Osteocyte (in vitro differentiated cells): ENCODE measurements around the gene SEMA3B. TPM values are rescaled to one million over a fixed set of nuclear protein-coding genes. Genes with fewer than 3 reads are reported as not detected.

Experiments used
- DNase-seq: peaks from one replicate; pipeline ENCODE4 v3.0.0; 2021; ENCODE audit warnings: mixed read lengths; ENCODE audit not compliant: unreplicated experiment; ENCODE audit errors: extremely low spot score
- H3K27ac Mint-ChIP-seq: one replicate; pipeline ENCODE4 v1.8.0; 2021; ENCODE audit warnings: mild to moderate bottlenecking, mixed read lengths; ENCODE audit not compliant: unreplicated experiment
- H3K27me3 Mint-ChIP-seq: one replicate; pipeline ENCODE4 v1.8.0; 2021; ENCODE audit warnings: mixed read lengths; ENCODE audit not compliant: unreplicated experiment
- H3K36me3 Mint-ChIP-seq: one replicate; pipeline ENCODE4 v1.8.0; 2021; ENCODE audit warnings: mixed read lengths; ENCODE audit not compliant: unreplicated experiment
- H3K4me1 Mint-ChIP-seq: one replicate; pipeline ENCODE4 v1.8.0; 2021; ENCODE audit warnings: mixed read lengths; ENCODE audit not compliant: unreplicated experiment
- H3K4me3 Mint-ChIP-seq: one replicate; pipeline ENCODE4 v1.8.0; 2021; ENCODE audit warnings: mild to moderate bottlenecking, moderate library complexity, mixed read lengths; ENCODE audit not compliant: unreplicated experiment
- H3K9me3 Mint-ChIP-seq: one replicate; pipeline ENCODE4 v1.8.0; 2021; ENCODE audit warnings: mixed read lengths; ENCODE audit not compliant: unreplicated experiment
- CTCF ChIP-seq: fragments of 200-600 bp; sonication (generic); IDR thresholded peaks from 2 replicates; pipeline ENCODE4 v1.5.0; 2021; ENCODE audit warnings: antibody characterized with exemption, mild to moderate bottlenecking, moderate library complexity
- total RNA-seq: library from RNA; stranded (reverse); gene quantifications from 2 replicates; pipeline ENCODE4 v1.2.1, GENCODE V29; 2021

Gene SEMA3B
- total RNA-seq, 1 donor from 2014 or later, result 8.1 TPM

DNA sequence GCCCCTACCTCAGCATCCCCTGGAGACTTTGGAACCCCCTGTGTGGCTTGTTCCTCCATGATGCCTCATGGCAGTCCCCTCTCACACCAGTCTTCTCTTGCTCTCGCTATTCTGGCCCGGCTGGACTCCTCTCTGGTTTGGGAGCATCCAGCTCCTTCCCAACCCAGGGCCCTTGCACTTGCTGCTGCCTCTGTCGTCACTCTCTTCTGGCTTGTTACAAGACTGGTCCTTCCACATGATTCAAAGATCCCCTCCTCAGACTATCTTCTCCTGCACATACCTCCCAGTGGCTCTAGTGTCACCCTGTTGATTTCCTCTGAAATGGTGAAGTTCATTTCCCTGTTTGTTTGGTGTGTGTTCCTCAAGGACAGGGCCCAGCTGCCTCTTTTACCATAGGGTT, 39.5 kb upstream of the SEMA3B start:
- Mint-ChIP-seq H3K9me3 (no peaks in the 10 kb centered on the region), H3K27me3 (peaks cover 4% of the 10 kb centered on the region), H3K36me3 (no peaks in the 10 kb centered on the region), H3K27ac (no peak overlapping the region), H3K4me3 (no peak overlapping the region), H3K4me1 (peaks cover 27% of the 10 kb centered on the region)
- TF ChIP-seq CTCF, result no peak
- no peak for DNase-seq

DNA sequence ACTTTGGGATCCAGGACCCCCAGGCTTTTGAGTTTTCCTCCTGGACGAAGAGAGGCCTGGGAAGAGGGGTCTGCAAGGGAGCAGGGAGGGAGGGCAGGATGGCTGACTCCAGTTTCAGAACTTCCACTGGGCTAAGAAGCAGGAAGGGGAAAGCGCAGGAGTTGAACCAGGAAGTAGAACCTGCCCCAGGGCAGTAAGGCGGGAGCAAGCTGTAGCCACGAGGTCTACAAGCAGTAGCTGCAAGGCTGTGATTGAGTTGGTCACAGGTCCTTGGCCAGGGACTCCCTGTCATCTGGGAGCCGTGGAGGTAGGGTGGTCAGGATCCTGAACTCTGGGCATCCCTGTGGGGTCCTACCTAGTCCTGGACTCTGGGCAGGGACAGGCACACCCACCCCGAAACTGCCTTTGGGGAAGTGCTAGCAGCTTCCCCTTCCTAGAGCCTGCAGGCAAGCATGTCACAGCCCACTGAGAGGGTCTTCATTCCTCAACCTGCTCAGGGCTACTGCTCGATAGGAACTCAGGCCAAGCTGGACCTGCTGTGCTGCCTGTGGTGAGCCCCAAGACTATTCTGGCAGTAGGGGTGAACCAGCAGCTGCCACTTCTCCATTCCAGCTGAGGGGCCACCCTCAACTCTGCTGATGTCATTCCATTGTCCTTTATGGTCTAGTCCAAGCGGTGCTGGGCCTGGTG, 38.7 kb upstream of the SEMA3B start:
- H3K9me3 Mint-ChIP-seq, result no peaks in the 10 kb centered on the region
- H3K27ac Mint-ChIP-seq, result no peak overlapping the region
- H3K4me3 Mint-ChIP-seq, result no peak overlapping the region
- H3K27me3 Mint-ChIP-seq, result no peaks in the 10 kb centered on the region
- TF ChIP-seq CTCF, result no peak
- peaks cover 27% of the 10 kb centered on the region for H3K4me1 Mint-ChIP-seq
- DNase-seq, result no peak
- H3K36me3 Mint-ChIP-seq, result no peaks in the 10 kb centered on the region

- TF ChIP-seq CTCF, result no peak
- Mint-ChIP-seq H3K27ac (no peak overlapping the region), H3K4me3 (no peak overlapping the region), H3K4me1 (peaks cover 31% of the 10 kb centered on the region), H3K9me3 (no peaks in the 10 kb centered on the region), H3K27me3 (no peaks in the 10 kb centered on the region), H3K36me3 (no peaks in the 10 kb centered on the region)
- DNase-seq, result no peak
Measured at GRCh38 chr3:50230794-50231125, 38.2 kb upstream of the SEMA3B start.

GRCh38 chr3:50231581-50231980, 37.4 kb upstream of the SEMA3B start:
- Mint-ChIP-seq H3K27me3 (no peaks in the 10 kb centered on the region), H3K4me1 (peaks cover 25% of the 10 kb centered on the region), H3K9me3 (no peaks in the 10 kb centered on the region), H3K27ac (no peak overlapping the region), H3K4me3 (no peak overlapping the region), H3K36me3 (no peaks in the 10 kb centered on the region)
- no peak for DNase-seq
- no peak for TF ChIP-seq CTCF

DNA sequence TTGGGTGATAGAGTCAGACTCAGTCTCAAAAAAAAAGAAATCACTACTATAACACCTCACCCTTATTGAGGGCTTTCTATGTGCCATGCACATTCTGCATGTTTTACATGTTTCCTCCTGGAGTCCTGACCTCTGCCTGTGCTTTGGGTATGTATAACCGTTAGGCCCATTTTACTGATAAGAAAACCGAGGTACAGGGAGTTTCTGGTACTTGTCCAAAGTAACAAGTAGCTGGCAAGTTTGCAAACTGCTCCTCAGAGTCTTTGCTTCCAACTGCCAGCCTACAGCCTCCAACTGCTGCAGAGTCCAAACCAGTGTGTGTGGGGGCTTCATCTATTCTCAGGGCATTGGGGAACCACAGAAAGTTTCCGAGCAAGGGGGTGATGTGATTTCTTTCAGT, 36.6 kb upstream of the SEMA3B start:
- no peaks in the 10 kb centered on the region for H3K9me3 Mint-ChIP-seq
- H3K4me1 Mint-ChIP-seq, result peaks cover 19% of the 10 kb centered on the region
- H3K27ac Mint-ChIP-seq, result no peak overlapping the region
- no peak for DNase-seq
- TF ChIP-seq CTCF, result no peak
- no peaks in the 10 kb centered on the region for H3K36me3 Mint-ChIP-seq
- H3K4me3 Mint-ChIP-seq, result no peak overlapping the region
- H3K27me3 Mint-ChIP-seq, result no peaks in the 10 kb centered on the region
